Measurements from ENCODE around the gene F13A1.

Gene F13A1

DNA sequence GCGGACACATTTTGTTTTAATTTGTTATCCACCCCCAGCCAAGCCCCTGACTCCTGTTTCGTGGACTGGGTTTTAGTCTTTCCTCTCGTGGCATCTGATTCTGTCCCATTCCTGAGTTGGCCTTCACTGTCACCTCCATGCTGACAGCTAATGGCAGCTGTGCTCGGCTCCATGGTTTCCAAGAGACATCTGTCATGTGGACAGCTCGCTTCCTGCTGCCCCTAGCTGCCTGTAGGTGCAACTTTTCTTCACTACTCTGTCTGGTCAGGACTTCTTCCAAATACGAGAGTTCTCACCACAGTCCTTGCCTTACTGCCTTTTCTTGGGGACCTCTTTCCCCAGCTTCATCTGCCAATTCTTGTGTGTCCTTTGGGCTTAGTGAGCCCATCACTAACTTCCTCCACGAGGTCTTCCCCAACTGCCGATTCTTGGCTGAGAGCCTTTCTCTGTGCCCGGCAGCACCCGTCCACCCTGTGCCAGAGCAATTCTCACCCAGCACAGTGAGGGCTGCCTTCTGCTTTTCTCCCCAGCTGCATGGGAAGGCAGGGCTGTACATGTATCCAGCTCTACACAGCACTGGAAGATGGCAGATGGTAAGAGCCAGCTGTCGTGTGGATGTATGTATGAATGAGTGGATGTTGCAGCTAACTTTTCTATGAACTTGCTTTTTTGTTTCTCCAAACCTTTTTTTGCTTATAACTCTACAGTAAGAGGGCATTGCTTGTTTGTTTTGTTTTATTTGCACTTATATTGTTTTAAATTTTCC, 140.4 kb downstream of the F13A1 start:
- DNase-seq (ENCODE audit: low spot score): no peak
- CTCF ChIA-PET: no interaction called here
- TF ChIP-seq, protein P1, sequence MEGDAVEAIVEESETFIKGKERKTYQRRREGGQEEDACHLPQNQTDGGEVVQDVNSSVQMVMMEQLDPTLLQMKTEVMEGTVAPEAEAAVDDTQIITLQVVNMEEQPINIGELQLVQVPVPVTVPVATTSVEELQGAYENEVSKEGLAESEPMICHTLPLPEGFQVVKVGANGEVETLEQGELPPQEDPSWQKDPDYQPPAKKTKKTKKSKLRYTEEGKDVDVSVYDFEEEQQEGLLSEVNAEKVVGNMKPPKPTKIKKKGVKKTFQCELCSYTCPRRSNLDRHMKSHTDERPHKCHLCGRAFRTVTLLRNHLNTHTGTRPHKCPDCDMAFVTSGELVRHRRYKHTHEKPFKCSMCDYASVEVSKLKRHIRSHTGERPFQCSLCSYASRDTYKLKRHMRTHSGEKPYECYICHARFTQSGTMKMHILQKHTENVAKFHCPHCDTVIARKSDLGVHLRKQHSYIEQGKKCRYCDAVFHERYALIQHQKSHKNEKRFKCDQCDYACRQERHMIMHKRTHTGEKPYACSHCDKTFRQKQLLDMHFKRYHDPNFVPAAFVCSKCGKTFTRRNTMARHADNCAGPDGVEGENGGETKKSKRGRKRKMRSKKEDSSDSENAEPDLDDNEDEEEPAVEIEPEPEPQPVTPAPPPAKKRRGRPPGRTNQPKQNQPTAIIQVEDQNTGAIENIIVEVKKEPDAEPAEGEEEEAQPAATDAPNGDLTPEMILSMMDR (conservative IDR thresholded peaks at IDR 0.05; ENCODE audit: low read depth): no peak
- no peak overlapping the region for H3K27ac ChIP-seq
- POLR2A ChIA-PET (ENCODE audit: low non-redundant PET): no interaction called here

DNA sequence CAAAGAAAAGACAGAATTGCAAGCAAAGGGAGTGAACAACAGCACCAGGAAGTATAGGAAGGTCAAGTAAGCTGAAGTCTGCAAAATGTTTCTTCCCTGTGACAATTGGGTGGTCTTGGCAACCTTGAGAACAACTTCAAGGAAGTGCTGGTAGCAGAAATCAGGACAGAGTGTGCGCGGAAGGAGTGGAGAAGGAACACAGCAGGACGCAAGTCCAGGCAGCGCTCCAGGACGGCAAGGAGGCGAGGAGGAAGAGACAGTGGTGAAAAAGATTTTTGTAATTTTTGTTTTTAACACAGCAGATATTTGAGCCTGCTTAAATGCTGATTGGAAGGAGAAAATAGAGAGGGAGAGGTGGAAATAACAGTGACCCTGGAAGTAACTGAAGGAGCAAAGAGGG, 141.7 kb downstream of the F13A1 start:
- DNase-seq (ENCODE audit: low spot score): no peak
- CTCF ChIA-PET: no interaction called here
- H3K27ac ChIP-seq: no peak overlapping the region
- POLR2A ChIA-PET (ENCODE audit: low non-redundant PET): no interaction called here
- TF ChIP-seq, protein P1 (conservative IDR thresholded peaks at IDR 0.05; ENCODE audit: low read depth): no peak

DNA sequence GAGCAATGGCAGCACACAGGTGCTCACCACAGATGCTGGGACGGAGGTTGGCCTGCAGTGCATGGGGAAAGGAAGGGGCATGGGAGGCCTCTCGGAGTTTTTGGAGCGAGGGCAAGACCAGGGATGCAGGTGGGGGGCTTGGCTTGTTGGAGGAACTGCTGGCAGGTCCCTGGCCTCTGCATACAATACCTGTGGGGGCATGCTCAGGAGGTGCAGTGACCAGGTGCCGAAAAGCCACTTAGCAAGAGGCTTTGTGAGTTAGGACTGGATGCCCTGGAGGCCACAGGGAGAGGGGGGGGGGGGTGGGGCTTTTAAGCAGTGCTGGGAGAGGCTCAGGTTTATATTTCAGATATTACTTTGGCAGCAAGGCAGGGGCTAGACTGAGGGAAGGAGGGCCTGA, 142.7 kb downstream of the F13A1 start:
- CTCF ChIA-PET: no interaction called here
- DNase-seq (ENCODE audit: low spot score): no peak
- POLR2A ChIA-PET (ENCODE audit: low non-redundant PET): no interaction called here
- H3K27ac ChIP-seq: no peak overlapping the region
- TF ChIP-seq, protein P1 (conservative IDR thresholded peaks at IDR 0.05; ENCODE audit: low read depth): no peak

DNA sequence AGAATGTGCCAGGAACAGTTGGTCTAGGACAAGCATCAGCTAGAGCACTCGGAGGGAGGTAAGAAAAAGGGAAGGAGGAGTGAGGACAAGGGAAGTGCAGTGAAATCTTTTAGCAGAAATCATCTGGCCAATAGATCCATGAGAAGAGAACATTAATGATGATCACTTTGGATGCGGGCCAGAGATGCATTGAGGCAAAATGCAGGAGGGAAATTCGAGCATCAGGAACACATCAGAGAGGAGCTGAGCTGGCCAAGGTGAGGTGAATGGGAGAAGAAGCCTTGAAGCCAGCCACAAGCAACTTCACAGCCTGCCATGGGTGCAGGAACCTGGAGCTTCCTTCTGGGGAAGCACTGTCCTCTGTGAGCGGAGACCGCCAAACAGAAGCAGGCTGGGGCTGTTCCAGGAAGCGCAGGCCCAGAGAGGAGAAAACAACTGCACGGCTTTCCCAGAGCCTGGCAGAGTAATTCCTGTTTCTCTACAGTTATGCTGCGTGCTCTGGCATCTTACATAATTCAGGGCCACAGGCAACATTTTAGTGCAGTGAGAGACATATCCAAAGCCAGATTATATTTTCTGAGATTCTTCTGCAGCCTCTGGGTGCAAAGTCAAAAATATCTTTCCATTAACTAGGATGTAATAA, 143.8 kb downstream of the F13A1 start:
- TF ChIP-seq, protein P1 (conservative IDR thresholded peaks at IDR 0.05; ENCODE audit: low read depth): no peak
- no peak overlapping the region for H3K27ac ChIP-seq
- no peak for DNase-seq (ENCODE audit: low spot score)
- ChIA-PET POLR2A (ENCODE audit: low non-redundant PET) (no interaction called here), CTCF (no interaction called here)

DNA sequence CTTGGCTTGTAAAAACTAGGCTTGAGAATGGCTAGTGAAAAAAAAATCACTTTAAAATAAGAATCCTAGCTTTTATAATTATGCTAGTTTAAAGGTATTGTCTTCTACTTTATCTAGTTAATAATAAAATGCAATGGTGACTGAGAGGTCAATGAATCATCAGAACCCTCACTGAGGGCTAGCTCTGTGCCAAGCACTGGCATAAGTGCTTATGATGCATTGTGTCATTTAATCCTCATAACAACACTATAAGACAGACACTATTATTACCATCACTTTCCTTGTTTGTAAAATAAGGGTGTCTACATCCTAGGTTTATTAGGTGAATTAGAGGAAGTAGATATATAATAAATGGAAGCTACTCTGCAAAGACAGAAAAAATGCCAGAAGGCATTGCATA, 144.3 kb downstream of the F13A1 start:
- ChIA-PET CTCF (no interaction called here), POLR2A (ENCODE audit: low non-redundant PET) (no interaction called here)
- no peak for DNase-seq (ENCODE audit: low spot score)
- TF ChIP-seq, protein P1 (conservative IDR thresholded peaks at IDR 0.05; ENCODE audit: low read depth): no peak
- no peak overlapping the region for H3K27ac ChIP-seq

DNA sequence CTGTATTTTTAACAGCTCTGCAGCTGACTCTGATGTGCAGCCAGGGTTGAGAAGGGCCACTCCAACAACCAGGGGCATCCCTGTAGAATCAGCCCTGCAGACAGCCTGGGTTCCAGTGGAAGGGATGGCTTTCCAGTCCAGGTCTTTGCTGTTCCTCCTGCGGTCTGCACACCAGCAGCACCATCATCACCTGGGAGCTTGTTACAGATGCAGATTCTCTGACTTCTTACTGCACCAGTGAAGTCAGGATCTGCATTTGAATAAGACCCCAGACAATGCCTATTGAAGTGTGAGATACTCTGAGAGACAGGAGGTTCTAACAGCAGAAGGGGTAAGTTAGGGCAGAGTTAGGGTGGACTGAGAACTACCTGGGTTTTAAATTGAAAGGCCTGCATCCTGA, 151.3 kb downstream of the F13A1 start:
- no peak overlapping the region for H3K27ac ChIP-seq
- CTCF ChIA-PET: no interaction called here
- TF ChIP-seq, protein P1 (conservative IDR thresholded peaks at IDR 0.05; ENCODE audit: low read depth): no peak
- POLR2A ChIA-PET (ENCODE audit: low non-redundant PET): no interaction called here
- no peak for DNase-seq (ENCODE audit: low spot score)
